ENCODE results near the gene DENND1B. TPM values are rescaled to one million over a fixed set of nuclear protein-coding genes. Genes with fewer than 3 reads are reported as not detected.

Gene DENND1B
- total and polyA plus RNA-seq, 12 donors, result 1.7 to 14.3 (median 6.5) TPM

DNA sequence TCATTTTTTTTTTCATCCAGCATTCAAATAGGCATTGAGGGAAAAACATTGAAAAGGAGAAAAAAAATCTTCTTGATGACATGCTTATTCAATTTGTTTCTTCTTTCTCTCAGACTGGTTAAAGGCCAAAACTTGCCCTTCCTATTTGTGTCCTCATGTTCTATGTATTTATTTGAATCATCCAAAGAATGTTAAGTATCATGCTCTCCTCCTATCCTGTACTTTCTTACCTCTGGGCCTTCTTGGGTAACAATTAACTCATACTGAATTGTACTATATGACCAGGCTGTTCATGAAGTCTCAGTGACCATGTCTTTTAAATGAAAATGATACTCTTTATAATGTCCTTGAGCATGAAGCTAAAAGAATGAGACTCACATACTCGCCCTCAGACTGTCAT, 36.5 kb upstream of the DENND1B start:
- H3K4me1 ChIP-seq (replicated peaks in 1 of 2), result no peaks in the 10 kb centered on the region
- intact Hi-C loops (cut with DNase I), result no loop called here
- 26 to 63% (median 55%) methylated on average over 1 of the region's 1 CpG for WGBS, 4 donors

DNA sequence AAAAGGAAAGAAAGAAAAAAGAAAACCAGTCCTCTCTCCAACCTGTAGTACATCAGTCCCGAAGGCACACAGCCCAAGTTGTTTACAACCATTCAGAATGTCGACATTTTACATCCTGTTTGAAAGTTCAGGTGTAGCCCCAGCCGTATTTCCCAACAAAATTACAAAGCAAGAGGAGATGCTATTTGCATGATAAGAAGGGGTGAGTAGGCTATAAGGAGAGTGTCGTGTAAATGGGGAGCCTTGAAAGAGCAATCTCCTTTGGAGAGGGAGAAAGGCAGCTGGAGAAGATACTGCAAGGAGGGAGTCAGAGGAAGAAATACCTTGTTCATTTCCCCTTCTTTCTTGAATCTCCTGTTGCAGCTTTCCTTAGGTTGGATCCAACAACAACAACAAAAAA, 35.5 kb upstream of the DENND1B start:
- no peak for TF ChIP-seq POLR2A (IDR thresholded peaks at IDR 0.05)
- TF ChIP-seq, protein P1, sequence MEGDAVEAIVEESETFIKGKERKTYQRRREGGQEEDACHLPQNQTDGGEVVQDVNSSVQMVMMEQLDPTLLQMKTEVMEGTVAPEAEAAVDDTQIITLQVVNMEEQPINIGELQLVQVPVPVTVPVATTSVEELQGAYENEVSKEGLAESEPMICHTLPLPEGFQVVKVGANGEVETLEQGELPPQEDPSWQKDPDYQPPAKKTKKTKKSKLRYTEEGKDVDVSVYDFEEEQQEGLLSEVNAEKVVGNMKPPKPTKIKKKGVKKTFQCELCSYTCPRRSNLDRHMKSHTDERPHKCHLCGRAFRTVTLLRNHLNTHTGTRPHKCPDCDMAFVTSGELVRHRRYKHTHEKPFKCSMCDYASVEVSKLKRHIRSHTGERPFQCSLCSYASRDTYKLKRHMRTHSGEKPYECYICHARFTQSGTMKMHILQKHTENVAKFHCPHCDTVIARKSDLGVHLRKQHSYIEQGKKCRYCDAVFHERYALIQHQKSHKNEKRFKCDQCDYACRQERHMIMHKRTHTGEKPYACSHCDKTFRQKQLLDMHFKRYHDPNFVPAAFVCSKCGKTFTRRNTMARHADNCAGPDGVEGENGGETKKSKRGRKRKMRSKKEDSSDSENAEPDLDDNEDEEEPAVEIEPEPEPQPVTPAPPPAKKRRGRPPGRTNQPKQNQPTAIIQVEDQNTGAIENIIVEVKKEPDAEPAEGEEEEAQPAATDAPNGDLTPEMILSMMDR (IDR thresholded peaks at IDR 0.05), result no peak
- H3K36me3 ChIP-seq (replicated peaks in 1 of 2), result no peaks in the 10 kb centered on the region
- DNase-seq, result no peak
- WGBS, 4 donors, result 50 to 60% (median 54%) methylated on average over 4 of the region's 4 CpGs
- no peaks in the 10 kb centered on the region for H3K9me3 ChIP-seq (replicated peaks in 1 of 3)
- intact Hi-C loops (cut with DNase I), result no loop called here
- no peaks in the 10 kb centered on the region for H3K4me1 ChIP-seq (replicated peaks in 1 of 2)
- H3K27ac ChIP-seq, result no peak overlapping the region
- H3K27me3 ChIP-seq, result no peaks in the 10 kb centered on the region
- H3K4me3 ChIP-seq, result no peak overlapping the region

More for the DNA sequence above, 36.5 kb upstream of the DENND1B start:
- H3K9me3 ChIP-seq (replicated peaks in 1 of 3), result no peaks in the 10 kb centered on the region
- no peak for TF ChIP-seq POLR2A (IDR thresholded peaks at IDR 0.05)
- TF ChIP-seq, protein P1 (IDR thresholded peaks at IDR 0.05), result no peak
- H3K27ac ChIP-seq, result no peak overlapping the region
- H3K27me3 ChIP-seq, result no peaks in the 10 kb centered on the region
- H3K36me3 ChIP-seq (replicated peaks in 1 of 2), result no peaks in the 10 kb centered on the region
- H3K4me3 ChIP-seq, result no peak overlapping the region
- DNase-seq, result no peak

DNA sequence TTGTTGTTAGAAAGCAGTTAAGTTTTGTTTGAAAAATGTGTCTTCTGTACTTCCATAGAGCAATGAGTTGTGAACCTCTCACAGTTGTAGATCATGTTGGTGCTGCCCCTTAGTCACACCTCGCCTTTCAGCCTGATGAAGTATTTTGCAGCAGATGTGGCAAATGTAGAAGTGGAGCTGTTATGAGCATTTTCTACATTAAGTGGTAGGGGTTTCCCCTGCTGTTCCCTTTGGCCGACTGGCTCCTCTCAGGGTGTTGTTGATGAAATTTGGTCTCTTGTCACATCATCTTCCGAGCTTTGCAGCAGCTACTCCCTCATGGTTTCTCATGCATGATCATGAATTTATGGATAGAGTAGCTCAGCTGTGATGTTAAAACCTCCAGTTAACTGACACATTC, 33.6 kb upstream of the DENND1B start:
- WGBS, 4 donors, result 46 to 59% (median 54%) methylated on average over 3 of the region's 3 CpGs
- Histone ChIP-seq H3K4me1 (replicated peaks in 1 of 2) (no peaks in the 10 kb centered on the region), H3K27me3 (no peaks in the 10 kb centered on the region), H3K27ac (no peak overlapping the region), H3K4me3 (no peak overlapping the region), H3K9me3 (replicated peaks in 1 of 3) (no peaks in the 10 kb centered on the region), H3K36me3 (replicated peaks in 1 of 2) (no peaks in the 10 kb centered on the region)
- no peak for DNase-seq
- intact Hi-C loops (cut with DNase I), result no loop called here
- TF ChIP-seq POLR2A (IDR thresholded peaks at IDR 0.05), result no peak
- TF ChIP-seq, protein P1 (IDR thresholded peaks at IDR 0.05), result no peak

DNA sequence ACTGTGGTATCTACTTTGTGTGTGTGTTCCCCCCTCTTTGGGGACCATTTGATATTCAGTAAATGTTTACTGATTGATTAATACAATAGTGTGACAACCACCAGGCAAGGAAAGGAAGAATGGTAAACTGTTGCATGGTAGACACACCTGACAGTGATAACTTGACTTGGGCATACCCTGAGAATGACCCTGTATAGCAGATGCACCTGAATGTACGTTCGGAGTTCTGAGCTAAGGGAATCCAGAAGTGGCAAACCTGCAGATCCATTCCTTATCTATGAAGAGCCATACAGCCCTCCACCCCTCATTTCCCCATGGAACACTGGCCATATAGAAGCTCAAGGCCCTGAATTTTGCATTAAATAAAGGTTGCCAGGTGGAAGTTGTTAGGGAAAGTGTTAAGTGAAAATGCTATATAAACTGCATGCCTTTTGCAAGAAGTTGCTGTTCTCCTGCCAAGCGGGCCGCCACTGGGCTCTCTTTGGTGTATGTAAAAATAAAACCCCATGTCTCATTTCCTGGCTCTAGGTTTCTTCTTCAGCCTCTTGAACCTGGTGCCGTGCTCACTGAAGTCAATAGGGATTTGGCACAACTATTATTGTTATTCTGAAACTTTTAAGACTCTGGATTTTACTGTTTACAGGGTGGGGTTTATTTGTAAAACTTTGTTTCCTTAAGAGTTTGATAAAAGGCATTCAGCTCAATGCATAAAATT, 32.6 kb upstream of the DENND1B start:
- intact Hi-C loops (cut with DNase I), result no loop called here
- Histone ChIP-seq H3K4me1 (replicated peaks in 1 of 2) (no peaks in the 10 kb centered on the region), H3K9me3 (replicated peaks in 1 of 3) (no peaks in the 10 kb centered on the region), H3K4me3 (no peak overlapping the region), H3K27ac (no peak overlapping the region), H3K27me3 (no peaks in the 10 kb centered on the region), H3K36me3 (replicated peaks in 1 of 2) (no peaks in the 10 kb centered on the region)
- 59 to 80% (median 70%) methylated on average over 5 of the region's 5 CpGs for WGBS, 4 donors
- TF ChIP-seq POLR2A (IDR thresholded peaks at IDR 0.05), result no peak
- TF ChIP-seq, protein P1 (IDR thresholded peaks at IDR 0.05), result no peak
- no peak for DNase-seq
